Stimulated activated naive CD8-positive, alpha-beta T cell treated with anti-CD3 and anti-CD28 coated beads, Interleukin-15, Interleukin-2, amounts not matched to agents 100 ng/mL and 50 ng/mL, for 24 hours (primary cell): ENCODE results near the gene ZNF853.
A peak's percentile ranks its signal among the peaks of the same experiment; 100 is the strongest.
"Not testable (repeated sequence)": the region's sequence is repeated elsewhere in the genome, so short reads cannot be mapped to it uniquely, and the experiment has no call there.

Experiments used
- H3K27ac Mint-ChIP-seq: one replicate; pipeline ENCODE4 v1.8.0; 2021; ENCODE audit warnings: mild to moderate bottlenecking, mixed read lengths
- H3K27me3 Mint-ChIP-seq: one replicate; pipeline ENCODE4 v1.8.0; 2021; ENCODE audit warnings: mixed read lengths
- H3K36me3 Mint-ChIP-seq: one replicate; pipeline ENCODE4 v1.8.0; 2021; ENCODE audit warnings: low read depth, mixed read lengths
- H3K4me1 Mint-ChIP-seq: one replicate; pipeline ENCODE4 v1.8.0; 2021; ENCODE audit warnings: low read depth, mixed read lengths
- H3K4me3 Mint-ChIP-seq: one replicate; pipeline ENCODE4 v1.8.0; 2021; ENCODE audit warnings: mild to moderate bottlenecking, mixed read lengths
- H3K9me3 Mint-ChIP-seq: one replicate; pipeline ENCODE4 v1.8.0; 2021; ENCODE audit warnings: mixed read lengths

Gene ZNF853

DNA sequence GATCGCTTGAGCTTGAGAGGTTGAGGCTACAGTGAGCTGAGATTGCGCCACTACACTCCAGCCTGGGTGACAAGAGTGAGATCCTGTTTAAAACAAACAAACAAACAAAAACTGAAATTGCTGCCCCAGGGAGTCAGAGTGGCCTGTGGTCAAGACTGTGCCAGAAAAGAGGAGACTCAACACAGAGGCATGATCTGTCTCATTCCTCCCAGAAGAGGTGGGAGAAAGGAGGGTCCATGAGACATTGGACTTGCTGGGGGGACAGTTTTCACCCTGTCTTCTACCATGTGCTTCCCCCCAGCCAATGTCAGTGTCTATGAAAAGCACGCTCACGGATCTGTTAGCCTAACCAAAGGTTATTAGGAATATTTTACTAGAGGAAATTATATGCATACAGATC is 3.2 kb downstream of the ZNF853 start:
- H3K27ac Mint-ChIP-seq: no peak overlapping the region
- peaks cover 37% of the 10 kb centered on the region for H3K4me1 Mint-ChIP-seq
- peaks cover 5% of the 10 kb centered on the region for H3K27me3 Mint-ChIP-seq
- peaks cover 9% of the 10 kb centered on the region for H3K36me3 Mint-ChIP-seq
- H3K4me3 Mint-ChIP-seq: no peak overlapping the region
- H3K9me3 Mint-ChIP-seq: no peaks in the 10 kb centered on the region

DNA sequence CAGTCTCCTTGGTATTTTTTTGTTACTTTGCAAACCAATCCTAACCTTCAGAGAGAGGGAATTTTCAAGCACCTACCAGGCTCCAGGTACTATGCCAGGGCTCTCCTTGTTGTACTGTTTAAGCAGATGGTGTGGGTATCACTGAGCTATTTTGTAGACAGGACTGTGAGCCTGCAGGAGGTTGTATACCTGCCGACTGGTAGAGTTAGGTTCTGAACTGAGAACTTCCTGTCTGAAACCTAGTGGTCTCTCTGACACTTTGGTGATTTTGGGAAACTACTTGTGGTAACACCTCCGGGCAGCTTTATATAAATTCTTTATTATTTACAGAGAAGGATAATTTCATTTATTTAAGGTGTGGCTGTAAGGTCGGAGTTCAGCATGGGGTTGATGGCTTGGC is 4.6 kb downstream of the ZNF853 start:
- Mint-ChIP-seq H3K27ac (no peak overlapping the region), H3K4me1 (peaks cover 42% of the 10 kb centered on the region), H3K27me3 (no peaks in the 10 kb centered on the region), H3K9me3 (no peaks in the 10 kb centered on the region), H3K36me3 (peaks cover 9% of the 10 kb centered on the region), H3K4me3 (no peak overlapping the region)

DNA sequence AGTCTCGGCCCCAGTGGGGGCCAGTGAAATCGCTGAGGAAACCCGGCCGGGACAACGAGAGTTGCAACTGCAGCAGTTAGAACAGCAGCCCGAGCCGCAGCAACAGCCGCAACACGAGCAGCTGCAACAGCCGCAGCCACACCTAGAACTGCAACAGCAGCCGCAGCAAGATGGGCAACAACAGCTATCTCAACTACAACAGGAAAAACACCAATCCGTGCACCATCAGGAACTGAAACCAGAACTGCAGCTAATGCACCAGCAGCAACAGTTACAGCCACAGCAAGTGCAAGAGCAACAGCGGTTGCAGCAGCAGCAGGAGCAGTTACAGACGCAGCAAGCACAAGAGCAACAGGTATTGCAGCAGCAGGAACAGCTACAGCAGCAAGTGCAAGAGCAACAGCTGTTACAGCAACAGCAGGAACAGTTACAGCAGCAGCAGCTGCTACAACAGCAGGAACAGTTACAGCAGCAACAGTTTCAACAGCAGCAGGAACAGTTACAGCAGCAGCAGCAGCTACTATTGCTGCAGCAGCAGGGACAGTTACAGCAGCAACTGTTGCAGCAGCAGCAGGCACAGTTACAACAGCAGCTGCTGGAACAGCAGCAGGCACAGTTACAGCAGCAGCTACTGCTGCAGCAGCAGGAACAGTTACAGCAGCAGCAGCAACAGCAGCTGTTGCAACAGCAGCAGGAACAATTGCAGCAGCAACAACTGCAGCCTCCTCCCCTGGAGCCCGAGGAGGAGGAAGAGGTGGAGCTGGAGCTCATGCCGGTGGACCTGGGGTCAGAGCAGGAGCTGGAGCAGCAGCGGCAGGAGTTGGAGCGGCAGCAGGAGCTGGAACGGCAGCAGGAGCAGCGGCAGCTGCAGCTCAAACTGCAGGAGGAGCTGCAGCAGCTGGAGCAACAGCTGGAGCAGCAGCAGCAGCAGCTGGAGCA is 6.1 kb downstream of the ZNF853 start:
- Mint-ChIP-seq H3K9me3 (no peaks in the 10 kb centered on the region), H3K4me1 (peaks cover 42% of the 10 kb centered on the region), H3K36me3 (peaks cover 9% of the 10 kb centered on the region), H3K27me3 (no peaks in the 10 kb centered on the region), H3K4me3 (no peak overlapping the region), H3K27ac (no peak overlapping the region)

DNA sequence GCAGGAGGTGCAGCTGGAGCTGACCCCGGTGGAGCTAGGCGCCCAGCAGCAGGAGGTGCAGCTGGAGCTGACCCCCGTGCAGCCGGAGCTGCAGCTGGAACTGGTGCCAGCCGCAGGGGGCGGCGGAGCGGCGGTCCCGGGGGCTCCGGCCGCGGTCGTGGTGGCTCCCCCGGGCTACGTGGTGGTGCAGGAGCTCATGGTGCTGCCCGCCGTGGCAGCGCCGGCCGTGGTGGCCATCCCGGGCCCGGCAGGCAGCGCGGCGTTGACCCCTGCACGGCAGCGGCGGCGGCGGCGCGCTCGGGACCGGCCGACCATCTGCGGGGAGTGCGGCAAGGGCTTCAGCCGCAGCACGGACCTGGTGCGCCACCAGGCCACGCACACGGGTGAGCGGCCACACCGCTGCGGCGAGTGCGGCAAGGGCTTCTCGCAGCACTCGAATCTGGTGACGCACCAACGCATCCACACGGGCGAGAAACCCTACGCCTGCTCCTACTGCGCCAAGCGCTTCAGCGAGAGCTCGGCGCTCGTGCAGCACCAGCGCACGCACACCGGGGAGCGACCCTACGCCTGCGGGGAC is 6.8 kb downstream of the ZNF853 start:
- H3K27me3 Mint-ChIP-seq: no peaks in the 10 kb centered on the region
- peaks cover 42% of the 10 kb centered on the region for H3K4me1 Mint-ChIP-seq
- H3K4me3 Mint-ChIP-seq: no peak overlapping the region
- H3K27ac Mint-ChIP-seq: no peak overlapping the region
- no peaks in the 10 kb centered on the region for H3K9me3 Mint-ChIP-seq
- H3K36me3 Mint-ChIP-seq: peaks cover 9% of the 10 kb centered on the region

DNA sequence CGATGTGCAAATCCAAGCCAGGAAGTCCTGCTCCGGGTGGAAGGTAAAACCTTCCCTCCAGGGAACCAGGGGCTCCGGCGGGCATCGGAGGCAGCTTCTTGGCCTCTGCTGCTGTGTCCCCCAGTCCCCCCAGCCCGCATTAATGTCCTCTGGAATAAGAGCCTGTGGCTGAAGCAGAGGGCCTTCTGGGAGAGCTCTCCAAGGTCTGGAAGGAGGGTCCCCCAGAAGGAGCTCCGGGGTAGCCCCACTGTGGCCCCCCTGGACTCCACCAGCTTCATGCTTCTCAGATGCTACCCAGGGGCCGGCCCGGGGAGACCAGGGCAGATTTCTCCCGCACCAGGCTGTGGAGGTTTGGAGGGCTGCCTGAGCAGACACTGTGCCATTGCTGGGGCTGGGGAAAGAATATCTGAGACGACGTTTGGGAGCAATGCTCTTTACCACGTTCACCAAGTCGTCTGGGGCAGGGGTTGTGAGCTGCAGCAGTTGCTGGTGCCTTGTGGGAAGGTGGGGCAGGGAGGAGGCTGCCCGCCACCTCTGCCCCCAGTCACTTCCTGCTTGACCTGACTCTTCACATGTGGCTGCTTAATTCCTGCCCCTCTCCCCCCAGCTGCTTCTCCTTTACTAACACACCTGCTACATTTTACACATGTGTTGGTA is 8.3 kb downstream of the ZNF853 start:
- H3K4me3 Mint-ChIP-seq: peak overlapping the region; percentile 4
- peaks cover 9% of the 10 kb centered on the region for H3K36me3 Mint-ChIP-seq
- peak overlapping the region; percentile 74 for H3K27ac Mint-ChIP-seq
- no peaks in the 10 kb centered on the region for H3K9me3 Mint-ChIP-seq
- no peaks in the 10 kb centered on the region for H3K27me3 Mint-ChIP-seq
- H3K4me1 Mint-ChIP-seq: peaks cover 42% of the 10 kb centered on the region

DNA sequence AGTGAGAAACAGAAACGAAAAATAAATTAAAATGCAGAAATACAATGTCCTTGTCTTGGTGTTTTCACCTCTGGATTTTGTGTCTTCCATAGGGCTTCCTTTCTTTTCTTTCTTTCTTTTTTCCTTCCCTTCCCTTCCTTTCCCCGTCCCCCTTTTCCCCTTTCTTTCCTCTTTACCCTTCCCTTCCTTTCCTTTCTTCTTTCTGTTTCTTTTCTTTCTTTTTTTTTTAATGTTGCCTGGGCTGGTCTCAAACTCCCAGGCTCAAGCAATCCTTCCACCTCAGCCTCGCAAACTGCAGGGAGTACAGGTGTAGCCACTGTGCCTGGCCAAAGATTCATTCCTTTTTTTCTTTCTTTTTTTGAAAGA is 8.8 kb downstream of the ZNF853 start:
- H3K36me3 Mint-ChIP-seq: peaks cover 9% of the 10 kb centered on the region
- H3K27me3 Mint-ChIP-seq: no peaks in the 10 kb centered on the region
- no peaks in the 10 kb centered on the region for H3K9me3 Mint-ChIP-seq
- peak overlapping the region; percentile 74 for H3K27ac Mint-ChIP-seq
- H3K4me3 Mint-ChIP-seq: peak overlapping the region; percentile 4
- H3K4me1 Mint-ChIP-seq: peaks cover 41% of the 10 kb centered on the region

DNA sequence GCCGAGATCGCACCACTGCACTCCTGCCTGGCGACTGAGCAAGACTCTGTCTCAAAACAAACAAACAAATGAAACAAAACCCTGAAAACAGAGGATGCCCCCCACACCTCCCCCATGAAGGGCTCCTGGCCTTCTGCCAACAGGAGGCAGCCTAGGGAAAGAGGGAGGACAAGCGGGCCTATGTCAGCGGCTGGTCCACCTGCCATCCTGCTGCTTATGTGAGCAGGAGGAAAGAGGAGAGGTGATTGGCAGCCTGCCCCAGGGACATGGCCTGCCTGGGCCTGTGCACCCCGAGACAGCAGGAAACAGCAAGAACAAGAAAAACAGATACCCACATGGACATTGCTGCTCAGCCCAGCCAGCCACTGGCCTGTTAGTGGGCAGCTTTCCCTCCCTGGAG is 12.6 kb downstream of the ZNF853 start:
- H3K27ac Mint-ChIP-seq: no peak overlapping the region

DNA sequence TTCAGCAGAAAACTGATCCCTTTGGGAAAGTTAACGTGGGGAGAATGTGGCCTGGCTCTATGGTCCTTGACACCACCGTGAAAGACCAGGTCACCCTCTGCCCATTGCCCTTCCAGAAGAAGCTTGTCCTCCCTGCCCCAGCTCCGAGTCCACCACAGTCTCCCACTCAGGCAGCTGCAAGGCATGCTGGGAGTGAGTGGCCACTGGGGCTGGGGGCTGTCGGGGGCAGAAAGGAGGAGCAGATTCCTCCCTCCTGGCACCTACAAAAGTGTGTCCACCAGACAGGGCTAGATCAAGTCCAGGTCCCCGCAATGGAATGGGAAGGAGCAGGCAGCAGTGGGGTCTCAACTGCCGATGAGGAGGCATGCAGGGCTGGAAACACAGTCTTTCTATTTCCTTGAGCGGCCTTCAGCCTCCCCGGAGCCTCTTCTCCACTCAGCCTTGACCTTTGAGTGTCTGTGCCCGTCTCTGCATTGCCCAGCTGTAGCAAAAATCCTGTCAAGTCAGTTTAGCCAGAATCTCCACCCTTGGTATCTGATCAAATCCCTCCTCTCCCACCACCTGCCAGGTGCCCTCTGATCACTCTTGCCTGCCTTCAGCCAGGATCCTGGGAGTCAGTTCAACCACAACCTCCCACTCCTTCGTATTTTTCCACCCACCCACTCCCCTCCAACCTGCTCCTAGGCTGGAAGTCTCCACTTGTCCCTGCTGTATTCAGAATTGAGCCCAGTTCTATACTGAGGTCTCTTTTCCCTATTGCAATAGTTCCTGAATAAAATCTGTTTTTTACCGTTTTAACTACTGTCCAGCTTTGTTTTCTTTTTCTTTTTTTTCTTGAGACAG is 14.8 kb downstream of the ZNF853 start:
- no peak overlapping the region for H3K27ac Mint-ChIP-seq
- no peaks in the 10 kb centered on the region for H3K36me3 Mint-ChIP-seq
- peaks cover 3% of the 10 kb centered on the region for H3K4me1 Mint-ChIP-seq
- H3K9me3 Mint-ChIP-seq: no peaks in the 10 kb centered on the region
- no peak overlapping the region for H3K4me3 Mint-ChIP-seq
- no peaks in the 10 kb centered on the region for H3K27me3 Mint-ChIP-seq

More for the DNA sequence above, 12.6 kb downstream of the ZNF853 start:
- H3K4me3 Mint-ChIP-seq: no peak overlapping the region
- peaks cover 16% of the 10 kb centered on the region for H3K4me1 Mint-ChIP-seq
- H3K36me3 Mint-ChIP-seq: peaks cover 2% of the 10 kb centered on the region
- H3K27me3 Mint-ChIP-seq: no peaks in the 10 kb centered on the region
- no peaks in the 10 kb centered on the region for H3K9me3 Mint-ChIP-seq

DNA sequence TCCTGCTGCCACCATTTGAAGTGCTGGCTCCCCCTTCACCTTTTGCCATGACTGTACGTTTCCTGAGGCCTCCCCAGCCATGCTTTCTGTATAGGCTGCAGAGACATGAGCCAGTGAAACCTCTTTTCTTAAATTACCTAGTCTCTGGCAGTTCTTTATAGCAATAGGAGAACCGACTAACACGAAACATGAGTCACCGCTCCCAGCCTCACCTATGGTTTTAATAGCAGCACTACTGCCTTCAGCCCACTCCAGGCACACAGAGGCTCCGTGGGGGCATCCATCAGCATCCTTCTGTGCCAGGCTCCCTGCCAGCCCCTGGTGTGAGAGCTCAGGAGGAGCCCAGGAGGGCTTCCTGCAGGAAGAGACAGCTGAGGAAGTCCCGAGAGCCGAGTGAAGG is 16.2 kb downstream of the ZNF853 start:
- Mint-ChIP-seq H3K27me3 (no peaks in the 10 kb centered on the region), H3K4me3 (no peak overlapping the region), H3K4me1 (peaks cover 3% of the 10 kb centered on the region), H3K36me3 (no peaks in the 10 kb centered on the region), H3K27ac (no peak overlapping the region), H3K9me3 (no peaks in the 10 kb centered on the region)

DNA sequence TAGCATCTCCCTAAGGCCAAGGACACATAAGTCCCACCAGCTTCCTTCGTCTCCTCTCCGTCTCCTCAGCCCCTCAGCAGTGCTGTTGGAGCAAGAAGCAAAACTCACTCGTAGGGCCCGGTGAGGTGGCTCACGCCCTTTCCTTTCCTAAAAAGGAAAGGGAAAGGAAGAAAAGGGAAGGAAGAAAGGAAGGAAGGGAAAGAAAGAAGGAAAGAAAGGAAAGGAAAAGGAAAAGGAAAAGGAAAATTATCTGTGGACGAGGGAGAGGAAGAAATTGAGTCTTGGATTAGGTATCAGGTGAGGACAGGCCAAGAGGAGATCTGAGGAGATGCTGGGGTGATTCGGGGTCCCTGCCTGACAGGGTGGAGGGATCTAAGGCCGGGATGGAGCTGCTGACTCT is 18.6 kb downstream of the ZNF853 start:
- no peak overlapping the region for H3K4me3 Mint-ChIP-seq
- H3K4me1 Mint-ChIP-seq: peaks cover 16% of the 10 kb centered on the region
- no peaks in the 10 kb centered on the region for H3K9me3 Mint-ChIP-seq
- peak overlapping the region; percentile 0 for H3K27ac Mint-ChIP-seq
- H3K36me3 Mint-ChIP-seq: peaks cover 9% of the 10 kb centered on the region
- no peaks in the 10 kb centered on the region for H3K27me3 Mint-ChIP-seq

DNA sequence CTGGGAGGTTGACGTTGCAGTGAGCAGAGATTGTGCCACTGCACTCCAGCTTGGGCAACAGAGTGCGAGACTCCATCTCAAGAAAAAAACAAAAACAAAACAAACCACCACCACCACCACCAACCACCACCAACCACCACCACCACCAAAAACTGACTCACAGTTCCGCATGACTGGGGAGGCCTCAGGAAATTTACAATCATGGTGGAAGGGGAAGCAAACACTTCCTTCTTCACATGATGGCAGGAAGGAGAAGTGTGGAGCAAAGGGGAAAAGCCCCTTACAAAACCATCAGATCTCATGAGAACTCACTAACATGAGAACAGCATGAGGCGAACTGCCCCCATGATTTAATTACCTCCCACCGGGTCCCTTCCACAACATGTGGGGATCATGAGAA is 19.6 kb downstream of the ZNF853 start:
- not testable (repeated sequence) for H3K27me3 Mint-ChIP-seq, H3K4me3 Mint-ChIP-seq, H3K9me3 Mint-ChIP-seq, H3K27ac Mint-ChIP-seq
- peaks cover 25% of the 10 kb centered on the region for H3K4me1 Mint-ChIP-seq
- H3K36me3 Mint-ChIP-seq: peaks cover 19% of the 10 kb centered on the region

DNA sequence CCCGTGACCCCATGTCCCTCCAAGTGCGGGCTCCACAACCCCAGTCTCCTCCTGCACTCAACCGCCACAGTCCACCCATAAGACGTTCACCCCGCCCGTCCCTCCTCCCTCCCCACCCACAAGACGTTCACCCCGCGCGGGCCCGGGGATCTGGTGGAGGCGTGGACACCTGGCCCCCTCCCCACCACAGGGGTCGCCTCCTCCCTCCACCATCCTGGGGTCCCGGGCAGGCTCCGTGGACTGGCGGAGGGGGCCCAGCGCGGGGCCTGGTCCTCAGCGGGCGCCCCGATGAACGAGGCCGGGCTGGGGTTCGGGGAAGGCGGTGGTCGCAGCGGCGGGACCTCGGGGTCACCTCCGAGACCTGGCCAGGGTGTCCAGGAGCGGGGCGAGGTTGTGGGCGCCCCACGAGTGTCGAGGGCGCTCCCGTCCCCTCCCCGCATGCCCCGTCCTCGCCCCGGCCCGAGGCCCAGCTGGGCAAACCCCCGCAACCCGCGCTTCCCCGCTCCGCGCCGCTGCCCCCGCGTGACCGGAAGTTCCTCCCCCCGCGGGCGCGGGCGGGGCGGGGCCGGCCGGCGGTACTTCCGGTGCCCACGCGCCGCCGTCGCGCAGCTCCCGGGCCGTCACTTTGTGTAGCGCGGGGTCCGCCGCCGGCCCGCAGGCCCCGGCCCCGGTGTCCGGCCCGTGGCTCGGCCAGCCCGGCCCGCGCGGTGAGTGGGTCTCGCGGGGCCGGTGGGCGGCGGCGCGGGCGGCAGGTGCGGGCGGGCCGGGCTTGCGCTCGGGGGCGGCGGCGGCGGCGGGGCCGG is 21.5 kb downstream of the ZNF853 start, which contains the start of gene ZNF316:
Gene ZNF316, plus strand, starts transcription at position 578 of the 803 bp plus-strand sequence. CDS start 5,092 bp downstream, outside the sequence.
- no peaks in the 10 kb centered on the region for H3K27me3 Mint-ChIP-seq
- peak within 1 kb of the TSS; percentile 87 for H3K27ac Mint-ChIP-seq
- peak within 1 kb of the TSS; percentile 86 for H3K4me3 Mint-ChIP-seq
- H3K9me3 Mint-ChIP-seq: no peaks in the 10 kb centered on the region
- peaks cover 27% of the 10 kb centered on the region for H3K4me1 Mint-ChIP-seq
- H3K36me3 Mint-ChIP-seq: peaks cover 31% of the 10 kb centered on the region

DNA sequence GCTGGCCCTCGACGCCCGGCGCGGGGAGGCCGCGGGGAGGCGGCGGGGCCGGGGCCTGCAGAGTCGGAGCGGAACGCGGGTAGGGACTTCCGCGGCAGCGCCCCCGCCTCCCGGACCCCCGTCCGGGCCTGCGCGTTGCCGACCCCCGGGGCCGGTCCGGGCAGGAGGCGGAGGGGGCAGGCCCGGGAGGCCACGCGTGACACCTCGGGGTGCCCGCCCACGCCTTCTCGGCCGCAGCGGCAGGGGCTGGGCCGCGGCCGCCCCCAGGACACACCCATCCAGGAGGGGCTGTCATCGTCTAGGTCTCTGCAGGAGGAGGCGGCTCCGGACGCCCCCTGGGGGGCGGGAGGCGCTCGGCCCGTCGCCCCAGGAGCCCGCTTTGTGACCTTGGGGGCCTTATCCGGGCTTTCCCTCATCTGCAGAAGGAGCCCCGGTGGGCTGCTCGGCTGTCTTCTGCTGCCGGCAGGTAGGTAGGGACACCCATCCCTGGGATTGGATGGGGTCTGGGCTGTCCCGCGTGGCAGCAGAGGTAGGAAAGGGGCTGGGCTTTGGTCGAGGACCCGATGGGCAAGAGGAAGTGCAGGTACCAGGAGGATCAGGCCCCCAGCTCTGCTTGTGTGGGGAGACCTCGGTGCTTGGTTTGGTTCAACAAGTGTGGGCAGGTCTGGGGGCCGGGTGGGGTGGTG is 22.3 kb downstream of the ZNF853 start:
- Mint-ChIP-seq H3K4me3 (peak overlapping the region; percentile 86), H3K9me3 (no peaks in the 10 kb centered on the region), H3K27ac (peak overlapping the region; percentile 87), H3K36me3 (peaks cover 32% of the 10 kb centered on the region), H3K4me1 (peaks cover 27% of the 10 kb centered on the region), H3K27me3 (no peaks in the 10 kb centered on the region)
